ENCODE results near the gene RASGEF1C. TPM values are rescaled to one million over a fixed set of nuclear protein-coding genes. Genes with fewer than 3 reads are reported as not detected.

Gene RASGEF1C
- total and polyA plus RNA-seq, 2 of the 13 experiments (the other 11 are each of a cell fraction or from before 2014, with no cell fraction given) = not detected

- no peak overlapping the region for H2AFZ ChIP-seq (ENCODE audit: low read length)
- no peaks in the 10 kb centered on the region for H4K20me1 ChIP-seq (ENCODE audit: insufficient read depth, low read length)
- no peak overlapping the region for H3K4me2 ChIP-seq (ENCODE audit: low read depth, low read length)
- H3K4me3 ChIP-seq (replicated peaks in 1 of 3; ENCODE audit: insufficient read depth in 1 of 3, low read depth in 2 of 3, low read length in 3 of 3) = no peak overlapping the region
- no peak overlapping the region for H3K9ac ChIP-seq (ENCODE audit: insufficient read depth, low read depth, low read length)
- H3K27ac ChIP-seq (ENCODE audit: extremely low read length, insufficient read depth, low read length) = no peak overlapping the region
- peaks cover 8% of the 10 kb centered on the region for H3K9me3 ChIP-seq (ENCODE audit: low read length)
- no peaks in the 10 kb centered on the region for H3K4me1 ChIP-seq (ENCODE audit: insufficient read depth, low read length)
- no peaks in the 10 kb centered on the region for H3K36me3 ChIP-seq (replicated peaks in 1 of 2; ENCODE audit: control insufficient read depth in 1 of 2, insufficient read depth in 2 of 2, low read length in 2 of 2)
- FAIRE-seq = no peak
- CTCF ChIA-PET (ENCODE audit: low intra/inter-chr PET ratio, low total read pairs) = no interaction called here
- intact Hi-C loops (cut with micrococcal nuclease; ENCODE audit: unreplicated experiment) (no loop called here), in situ Hi-C loops (cut with HindIII; ENCODE audit: extremely low pct_ligation_motif_present, low pct_unique_long_range_greater_than_20kb) (no loop called here)
- ATAC-seq = no peak
- TF ChIP-seq FOXA1 (IDR thresholded peaks at IDR 0.05) (no peak), FOXA1 (CRISPR knock-in tag; IDR thresholded peaks at IDR 0.05) (no peak), ZSCAN12 (CRISPR knock-in tag; IDR thresholded peaks at IDR 0.05) (no peak), KLF13 (CRISPR knock-in tag; IDR thresholded peaks at IDR 0.05) (no peak)
- POLR2A ChIA-PET = no interaction called here
- DNase-seq (ENCODE audit: low spot score) = no peak
- 26% methylated on average over 3 of the region's 3 CpGs for WGBS (ENCODE audit: low lambda C conversion rate)
- BruUV-seq (replicated peaks) = no TSS peak
- H3K27me3 ChIP-seq (ENCODE audit: control insufficient read depth in 1 of 2, insufficient read depth in 2 of 2, low read length in 2 of 2) = peaks cover 2 to 35% of the 10 kb centered on the region in 2 experiments; a peak in 3 of 5 replicates
- H3K79me2 ChIP-seq (ENCODE audit: insufficient read depth, low read length) = no peaks in the 10 kb centered on the region
Observed at GRCh38 chr5:180104168-180104530, 104.9 kb downstream of the RASGEF1C start.

GRCh38 chr5:180103487-180104167, 105.4 kb downstream of the RASGEF1C start:
- no peak for FAIRE-seq
- no TSS peak for BruUV-seq (replicated peaks)
- intact Hi-C loops (cut with micrococcal nuclease; ENCODE audit: unreplicated experiment) = no loop called here
- TF ChIP-seq NFIB (CRISPR knock-in tag; IDR thresholded peaks at IDR 0.05; ENCODE audit: borderline replicate concordance) (no peak), YEATS2 (CRISPR knock-in tag; IDR thresholded peaks at IDR 0.05; ENCODE audit: borderline replicate concordance) (no peak), SKI (IDR thresholded peaks at IDR 0.05; ENCODE audit: partially characterized antibody) (no peak), FOXK1 (CRISPR knock-in tag; IDR thresholded peaks at IDR 0.05; ENCODE audit: borderline replicate concordance, low read depth) (no peak), SNAPC5 (CRISPR knock-in tag; IDR thresholded peaks at IDR 0.05; ENCODE audit: borderline replicate concordance) (no peak), POLR2AphosphoS2 (IDR thresholded peaks at IDR 0.05; ENCODE audit: low read depth, low read length) (no peak), ZHX2 (IDR thresholded peaks at IDR 0.05; ENCODE audit: low read depth) (no peak), ZHX2 (CRISPR knock-in tag; IDR thresholded peaks at IDR 0.05; ENCODE audit: borderline replicate concordance) (no peak), ZEB1 (IDR thresholded peaks at IDR 0.05; ENCODE audit: insufficient replicate concordance, low read depth) (no peak), U2AF1 (optimal IDR thresholded peaks at IDR 0.05; ENCODE audit: low read depth, low read length) (no peak)

More at GRCh38 chr5:180103487-180104167, 105.4 kb downstream of the RASGEF1C start:
- Histone ChIP-seq H3K36me3 (replicated peaks in 1 of 2; ENCODE audit: control insufficient read depth in 1 of 2, insufficient read depth in 2 of 2, low read length in 2 of 2) (no peaks in the 10 kb centered on the region), H4K20me1 (ENCODE audit: insufficient read depth, low read length) (no peaks in the 10 kb centered on the region), H3K4me2 (ENCODE audit: low read depth, low read length) (no peak overlapping the region), H3K79me2 (ENCODE audit: insufficient read depth, low read length) (no peaks in the 10 kb centered on the region), H3K9ac (ENCODE audit: insufficient read depth, low read depth, low read length) (no peak overlapping the region), H3K4me1 (ENCODE audit: insufficient read depth, low read length) (no peaks in the 10 kb centered on the region), H3K4me3 (replicated peaks in 1 of 3; ENCODE audit: insufficient read depth in 1 of 3, low read depth in 2 of 3, low read length in 3 of 3) (no peak overlapping the region), H3K27me3 (ENCODE audit: control insufficient read depth in 1 of 2, insufficient read depth in 2 of 2, low read length in 2 of 2) (peaks cover 2 to 33% of the 10 kb centered on the region in 2 experiments; a peak in 3 of 5 replicates), H3K27ac (ENCODE audit: extremely low read length, insufficient read depth, low read length) (no peak overlapping the region), H3K9me3 (ENCODE audit: low read length) (peaks cover 8% of the 10 kb centered on the region), H2AFZ (ENCODE audit: low read length) (no peak overlapping the region)
- ChIA-PET POLR2A (no interaction called here), CTCF (ENCODE audit: low intra/inter-chr PET ratio, low total read pairs) (no interaction called here)
- WGBS (ENCODE audit: low lambda C conversion rate) = 48% methylated on average over 6 of the region's 6 CpGs
- ATAC-seq (no peak), DNase-seq (ENCODE audit: low spot score) (no peak)
- in situ Hi-C loops (cut with HindIII; ENCODE audit: extremely low pct_ligation_motif_present, low pct_unique_long_range_greater_than_20kb) = no loop called here
